ENCODE measurements around the gene ZNF367.

Gene ZNF367

DNA sequence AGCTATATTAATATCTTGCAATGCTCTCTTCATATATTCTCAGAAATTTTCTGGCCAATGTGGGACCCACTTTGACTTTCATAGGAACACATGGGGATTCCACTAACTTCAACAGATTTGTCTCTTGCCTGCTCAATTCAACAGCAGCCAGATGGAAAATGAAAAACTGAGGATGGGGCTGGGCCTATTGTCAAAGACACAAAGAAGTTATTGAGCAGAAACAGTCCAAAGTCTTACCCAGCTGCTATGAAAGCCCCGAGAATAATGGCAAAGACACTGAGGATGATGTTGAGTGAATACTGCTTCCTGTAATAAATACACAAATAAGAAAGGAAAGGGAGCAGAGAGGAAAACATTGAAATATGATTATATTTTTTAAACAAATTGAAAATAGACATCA is 67.3 kb downstream of the ZNF367 start:
- Histone ChIP-seq H3K9me3 (ENCODE audit: insufficient read depth, low read length) (no peaks in the 10 kb centered on the region), H3K4me2 (ENCODE audit: low read length) (no peak overlapping the region), H3K27ac (ENCODE audit: low read length) (no peak overlapping the region), H2AFZ (ENCODE audit: low read depth, low read length) (no peak overlapping the region), H3K79me2 (ENCODE audit: low read length) (no peaks in the 10 kb centered on the region), H3K9ac (ENCODE audit: low read length) (no peak overlapping the region), H3K4me3 (ENCODE audit: low read length) (no peak overlapping the region), H3K4me1 (ENCODE audit: low read length) (no peaks in the 10 kb centered on the region), H4K20me1 (ENCODE audit: insufficient read depth, low read length) (no peaks in the 10 kb centered on the region), H3K36me3 (replicated peaks; ENCODE audit: low read depth, low read length) (no peaks in the 10 kb centered on the region), H3K27me3 (ENCODE audit: low read depth, low read length) (no peaks in the 10 kb centered on the region)
- TF ChIP-seq, protein P1, sequence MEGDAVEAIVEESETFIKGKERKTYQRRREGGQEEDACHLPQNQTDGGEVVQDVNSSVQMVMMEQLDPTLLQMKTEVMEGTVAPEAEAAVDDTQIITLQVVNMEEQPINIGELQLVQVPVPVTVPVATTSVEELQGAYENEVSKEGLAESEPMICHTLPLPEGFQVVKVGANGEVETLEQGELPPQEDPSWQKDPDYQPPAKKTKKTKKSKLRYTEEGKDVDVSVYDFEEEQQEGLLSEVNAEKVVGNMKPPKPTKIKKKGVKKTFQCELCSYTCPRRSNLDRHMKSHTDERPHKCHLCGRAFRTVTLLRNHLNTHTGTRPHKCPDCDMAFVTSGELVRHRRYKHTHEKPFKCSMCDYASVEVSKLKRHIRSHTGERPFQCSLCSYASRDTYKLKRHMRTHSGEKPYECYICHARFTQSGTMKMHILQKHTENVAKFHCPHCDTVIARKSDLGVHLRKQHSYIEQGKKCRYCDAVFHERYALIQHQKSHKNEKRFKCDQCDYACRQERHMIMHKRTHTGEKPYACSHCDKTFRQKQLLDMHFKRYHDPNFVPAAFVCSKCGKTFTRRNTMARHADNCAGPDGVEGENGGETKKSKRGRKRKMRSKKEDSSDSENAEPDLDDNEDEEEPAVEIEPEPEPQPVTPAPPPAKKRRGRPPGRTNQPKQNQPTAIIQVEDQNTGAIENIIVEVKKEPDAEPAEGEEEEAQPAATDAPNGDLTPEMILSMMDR (IDR thresholded peaks at IDR 0.05; ENCODE audit: low read depth, low read length): no peak
- no peak for TF ChIP-seq EZH2phosphoT487 (IDR thresholded peaks at IDR 0.05; ENCODE audit: low read depth)

DNA sequence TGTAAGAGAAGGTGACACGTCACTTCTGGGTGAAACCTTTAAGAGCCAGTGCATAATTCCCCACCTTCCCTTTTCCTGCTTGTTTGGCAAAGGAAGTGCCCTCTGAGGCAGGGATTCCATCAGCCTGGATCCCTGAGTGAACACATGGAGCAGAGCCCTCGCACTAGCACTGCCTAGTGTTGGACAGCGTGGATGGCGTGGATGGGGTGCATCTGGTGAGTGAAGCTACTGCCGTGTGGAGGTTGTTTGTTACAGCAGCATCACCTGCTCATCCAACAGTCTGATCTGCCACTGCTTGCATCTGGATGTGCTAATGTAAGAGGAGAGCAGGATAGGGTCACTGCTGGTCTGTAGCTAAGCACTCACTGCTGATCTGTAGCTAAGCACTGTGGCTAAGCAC is 69.9 kb downstream of the ZNF367 start:
- TF ChIP-seq EZH2phosphoT487 (IDR thresholded peaks at IDR 0.05; ENCODE audit: low read depth): no peak
- TF ChIP-seq, protein P1 (IDR thresholded peaks at IDR 0.05; ENCODE audit: low read depth, low read length): no peak
- Histone ChIP-seq H3K4me3 (ENCODE audit: low read length) (no peak overlapping the region), H3K4me2 (ENCODE audit: low read length) (no peak overlapping the region), H3K79me2 (ENCODE audit: low read length) (no peaks in the 10 kb centered on the region), H4K20me1 (ENCODE audit: insufficient read depth, low read length) (no peaks in the 10 kb centered on the region), H3K4me1 (ENCODE audit: low read length) (no peaks in the 10 kb centered on the region), H3K9me3 (ENCODE audit: insufficient read depth, low read length) (no peaks in the 10 kb centered on the region), H3K27ac (ENCODE audit: low read length) (no peak overlapping the region), H3K36me3 (replicated peaks; ENCODE audit: low read depth, low read length) (no peaks in the 10 kb centered on the region), H3K9ac (ENCODE audit: low read length) (no peak overlapping the region), H3K27me3 (ENCODE audit: low read depth, low read length) (no peaks in the 10 kb centered on the region), H2AFZ (ENCODE audit: low read depth, low read length) (no peak overlapping the region)

GRCh38 chr9:96345551-96345950 is 72.6 kb downstream of the ZNF367 start:
- Histone ChIP-seq H3K4me3 (ENCODE audit: low read length) (no peak overlapping the region), H3K36me3 (replicated peaks; ENCODE audit: low read depth, low read length) (no peaks in the 10 kb centered on the region), H3K27me3 (ENCODE audit: low read depth, low read length) (no peaks in the 10 kb centered on the region), H3K9me3 (ENCODE audit: insufficient read depth, low read length) (no peaks in the 10 kb centered on the region), H3K79me2 (ENCODE audit: low read length) (no peaks in the 10 kb centered on the region), H3K4me1 (ENCODE audit: low read length) (no peaks in the 10 kb centered on the region), H4K20me1 (ENCODE audit: insufficient read depth, low read length) (no peaks in the 10 kb centered on the region), H2AFZ (ENCODE audit: low read depth, low read length) (no peak overlapping the region), H3K9ac (ENCODE audit: low read length) (no peak overlapping the region), H3K4me2 (ENCODE audit: low read length) (no peak overlapping the region), H3K27ac (ENCODE audit: low read length) (no peak overlapping the region)
- TF ChIP-seq, protein P1 (IDR thresholded peaks at IDR 0.05; ENCODE audit: low read depth, low read length): no peak
- TF ChIP-seq EZH2phosphoT487 (IDR thresholded peaks at IDR 0.05; ENCODE audit: low read depth): no peak

DNA sequence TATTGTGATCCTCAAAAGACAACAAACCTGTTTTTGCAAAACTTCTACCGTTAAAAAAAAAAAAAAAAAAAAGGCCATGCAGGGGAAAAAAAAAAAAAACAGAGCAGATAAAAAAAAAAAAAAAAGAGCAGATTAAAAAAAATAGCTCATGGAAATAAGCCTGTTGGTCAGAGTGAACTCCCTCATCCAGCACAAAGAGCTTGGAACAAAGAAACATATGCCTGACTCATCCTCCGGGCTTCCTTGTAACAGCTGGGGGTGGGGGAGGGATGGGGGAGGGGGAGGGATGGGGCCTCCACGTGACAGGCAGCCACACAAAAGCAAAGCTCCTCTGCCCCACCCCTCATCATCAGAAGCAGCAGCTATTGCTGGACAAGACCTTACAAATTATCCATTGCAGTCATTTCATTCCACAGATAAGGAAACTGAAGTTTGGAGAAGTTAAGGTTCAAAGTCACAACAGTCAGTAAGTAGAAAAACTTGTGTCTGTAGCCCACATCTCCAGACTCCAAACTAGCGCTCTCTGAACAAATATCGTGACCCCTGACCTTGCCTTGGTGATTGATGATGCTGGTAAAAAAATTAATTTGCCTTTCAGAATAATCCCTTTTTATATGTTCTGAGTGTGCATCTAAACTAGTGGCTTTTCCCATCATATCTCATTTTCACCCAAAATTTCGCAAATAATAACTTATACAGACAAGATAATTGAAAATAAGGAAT is 73.6 kb downstream of the ZNF367 start:
- H3K4me1 ChIP-seq (ENCODE audit: low read length): no peaks in the 10 kb centered on the region
- H3K36me3 ChIP-seq (replicated peaks; ENCODE audit: low read depth, low read length): no peaks in the 10 kb centered on the region
- H4K20me1 ChIP-seq (ENCODE audit: insufficient read depth, low read length): no peaks in the 10 kb centered on the region
- TF ChIP-seq EZH2phosphoT487 (IDR thresholded peaks at IDR 0.05; ENCODE audit: low read depth): no peak
- TF ChIP-seq, protein P1 (IDR thresholded peaks at IDR 0.05; ENCODE audit: low read depth, low read length): no peak
- H3K79me2 ChIP-seq (ENCODE audit: low read length): no peaks in the 10 kb centered on the region
- no peak overlapping the region for H3K4me3 ChIP-seq (ENCODE audit: low read length)
- H3K9ac ChIP-seq (ENCODE audit: low read length): no peak overlapping the region
- no peaks in the 10 kb centered on the region for H3K27me3 ChIP-seq (ENCODE audit: low read depth, low read length)
- H3K9me3 ChIP-seq (ENCODE audit: insufficient read depth, low read length): no peaks in the 10 kb centered on the region
- no peak overlapping the region for H3K4me2 ChIP-seq (ENCODE audit: low read length)
- H3K27ac ChIP-seq (ENCODE audit: low read length): no peak overlapping the region
- H2AFZ ChIP-seq (ENCODE audit: low read depth, low read length): no peak overlapping the region
